GM12878 (cell line): Measurements from ENCODE around the gene CPS1. TPM values are rescaled to one million over a fixed set of nuclear protein-coding genes. Genes with fewer than 3 reads are reported as not detected.

Experiments
- CBFB ChIP-seq: IDR thresholded peaks from 2 replicates; pipeline ENCODE4 v1.6.1; 2016; ENCODE audit warnings: antibody characterized with exemption, low read depth
- CREM ChIP-seq: IDR thresholded peaks from 2 replicates; pipeline ENCODE4 v1.6.1; 2014; ENCODE audit warnings: antibody characterized with exemption, low read depth
- FOS ChIP-seq: IDR thresholded peaks from 3 replicates; pipeline ENCODE4 v1.6.1; 2011; ENCODE audit warnings: borderline replicate concordance; ENCODE audit not compliant: insufficient read length; ENCODE audit errors: extremely low read depth
- HDGF ChIP-seq: fragments of 450-650 bp; IDR thresholded peaks from 2 replicates; pipeline ENCODE4 v1.6.1; 2016; ENCODE audit warnings: antibody characterized with exemption
- IRF3 ChIP-seq: fragments of 450-650 bp; IDR thresholded peaks from 2 replicates; pipeline ENCODE4 v1.6.1; 2014; ENCODE audit warnings: mild to moderate bottlenecking
- PAX8 ChIP-seq: fragments of 450-650 bp; IDR thresholded peaks from 2 replicates; pipeline ENCODE4 v1.6.1; 2017; ENCODE audit warnings: mild to moderate bottlenecking, moderate library complexity
- RB1 ChIP-seq: fragments of 450-650 bp; formaldehyde crosslinking; IDR thresholded peaks from 2 replicates; pipeline ENCODE4 v1.6.1; 2017; ENCODE audit warnings: mild to moderate bottlenecking, borderline replicate concordance
- ZBTB11 ChIP-seq: fragments of 450-650 bp; formaldehyde crosslinking; IDR thresholded peaks from 2 replicates; pipeline ENCODE4 v1.5.0; 2022; ENCODE audit warnings: mild to moderate bottlenecking, missing genetic modification characterization
- polyA plus RNA-seq, 11 experiments: library from polyadenylated mRNA; depleted of rRNA in 4 of 11; unstranded in 6 of 11; stranded (reverse) in 5 of 11; fragments of >200 nt; fragmentation: Nextera tagmentation in 4 of 11; fragmentation: Illumina TruSeq in 1 of 11; extraction: Ambion mirVana in 4 of 11; extraction: Trizol in 1 of 11; gene quantifications; 1 replicate in 1 of 11; 2 replicates in 10 of 11; pipeline versions ENCODE4 v1.2.1 to v1.2.3, GENCODE V29; 2011 to 2016; ENCODE audit warnings: inconsistent platforms in 2 of 11, missing spikeins in 2 of 11, low read depth in 1 of 11
- total RNA-seq, 4 experiments: library from RNA; depleted of rRNA in 3 of 4; stranded (reverse); fragments of >200 nt in 3 of 4; fragmentation: Illumina TruSeq in 1 of 4; extraction: Trizol in 1 of 4; gene quantifications; 2 replicates each; pipeline versions ENCODE4 v1.2.1 to v1.2.3, GENCODE V29; 2013 to 2021
- TF ChIP-seq, protein P1 (sequence below): fragments of 450-650 bp; IDR thresholded peaks from 2 replicates; pipeline ENCODE4 v1.6.1; 2017; ENCODE audit warnings: antibody characterized with exemption, mild to moderate bottlenecking, moderate library complexity
- TF ChIP-seq, protein P2 (sequence below): fragments of 150-350 bp; IDR thresholded peaks from 2 replicates; pipeline ENCODE4 v1.6.1; 2014; ENCODE audit warnings: mild to moderate bottlenecking, low read depth, low read length

The CPS1 gene
- total and polyA plus RNA-seq, 10 of the 15 experiments (the other 5 are each of a cell fraction or from before 2014, with no cell fraction given): 0.20 to 4.6 (median 0.55) TPM

DNA sequence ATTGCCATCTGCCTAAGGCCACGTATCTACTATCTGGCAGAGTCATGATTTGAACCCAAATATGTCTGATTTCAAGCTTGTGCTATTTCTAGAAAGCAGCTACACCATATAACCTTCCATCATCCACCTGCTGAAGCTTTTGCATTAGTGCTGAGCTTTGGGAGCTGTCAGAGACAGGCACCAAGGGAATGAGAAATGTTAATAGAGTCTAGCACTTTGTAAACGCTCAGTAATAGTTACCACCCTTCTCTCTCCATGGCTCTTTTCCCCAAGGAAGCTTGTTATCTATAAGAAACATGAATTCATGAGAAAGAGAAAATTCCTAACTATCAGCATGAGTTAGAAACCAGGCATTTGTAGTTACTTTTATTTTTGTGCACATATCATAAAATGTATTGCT is 151.5 kb downstream of the CPS1 start (continued):
- TF ChIP-seq, protein P1, sequence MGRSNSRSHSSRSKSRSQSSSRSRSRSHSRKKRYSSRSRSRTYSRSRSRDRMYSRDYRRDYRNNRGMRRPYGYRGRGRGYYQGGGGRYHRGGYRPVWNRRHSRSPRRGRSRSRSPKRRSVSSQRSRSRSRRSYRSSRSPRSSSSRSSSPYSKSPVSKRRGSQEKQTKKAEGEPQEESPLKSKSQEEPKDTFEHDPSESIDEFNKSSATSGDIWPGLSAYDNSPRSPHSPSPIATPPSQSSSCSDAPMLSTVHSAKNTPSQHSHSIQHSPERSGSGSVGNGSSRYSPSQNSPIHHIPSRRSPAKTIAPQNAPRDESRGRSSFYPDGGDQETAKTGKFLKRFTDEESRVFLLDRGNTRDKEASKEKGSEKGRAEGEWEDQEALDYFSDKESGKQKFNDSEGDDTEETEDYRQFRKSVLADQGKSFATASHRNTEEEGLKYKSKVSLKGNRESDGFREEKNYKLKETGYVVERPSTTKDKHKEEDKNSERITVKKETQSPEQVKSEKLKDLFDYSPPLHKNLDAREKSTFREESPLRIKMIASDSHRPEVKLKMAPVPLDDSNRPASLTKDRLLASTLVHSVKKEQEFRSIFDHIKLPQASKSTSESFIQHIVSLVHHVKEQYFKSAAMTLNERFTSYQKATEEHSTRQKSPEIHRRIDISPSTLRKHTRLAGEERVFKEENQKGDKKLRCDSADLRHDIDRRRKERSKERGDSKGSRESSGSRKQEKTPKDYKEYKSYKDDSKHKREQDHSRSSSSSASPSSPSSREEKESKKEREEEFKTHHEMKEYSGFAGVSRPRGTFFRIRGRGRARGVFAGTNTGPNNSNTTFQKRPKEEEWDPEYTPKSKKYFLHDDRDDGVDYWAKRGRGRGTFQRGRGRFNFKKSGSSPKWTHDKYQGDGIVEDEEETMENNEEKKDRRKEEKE: no peak
- no peak for TF ChIP-seq FOS
- TF ChIP-seq IRF3: no peak
- TF ChIP-seq CBFB: no peak
- TF ChIP-seq CREM: no peak
- TF ChIP-seq, protein P2, sequence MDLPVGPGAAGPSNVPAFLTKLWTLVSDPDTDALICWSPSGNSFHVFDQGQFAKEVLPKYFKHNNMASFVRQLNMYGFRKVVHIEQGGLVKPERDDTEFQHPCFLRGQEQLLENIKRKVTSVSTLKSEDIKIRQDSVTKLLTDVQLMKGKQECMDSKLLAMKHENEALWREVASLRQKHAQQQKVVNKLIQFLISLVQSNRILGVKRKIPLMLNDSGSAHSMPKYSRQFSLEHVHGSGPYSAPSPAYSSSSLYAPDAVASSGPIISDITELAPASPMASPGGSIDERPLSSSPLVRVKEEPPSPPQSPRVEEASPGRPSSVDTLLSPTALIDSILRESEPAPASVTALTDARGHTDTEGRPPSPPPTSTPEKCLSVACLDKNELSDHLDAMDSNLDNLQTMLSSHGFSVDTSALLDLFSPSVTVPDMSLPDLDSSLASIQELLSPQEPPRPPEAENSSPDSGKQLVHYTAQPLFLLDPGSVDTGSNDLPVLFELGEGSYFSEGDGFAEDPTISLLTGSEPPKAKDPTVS: no peak
- no peak for TF ChIP-seq PAX8
- no peak for TF ChIP-seq HDGF
- TF ChIP-seq ZBTB11 (CRISPR knock-in tag): no peak
- TF ChIP-seq RB1: no peak
